GM18858 (cell line): ENCODE results near the gene ALOX12.
"Not testable (repeated sequence)": the region's sequence is repeated elsewhere in the genome, so short reads cannot be mapped to it uniquely, and the experiment has no call there.

Experiments used
- ATAC-seq: cut with Tn5 transposase; IDR thresholded peaks from one replicate; pipeline ENCODE4 v1.9.1; 2021; ENCODE audit not compliant: unreplicated experiment

ALOX12 gene

DNA sequence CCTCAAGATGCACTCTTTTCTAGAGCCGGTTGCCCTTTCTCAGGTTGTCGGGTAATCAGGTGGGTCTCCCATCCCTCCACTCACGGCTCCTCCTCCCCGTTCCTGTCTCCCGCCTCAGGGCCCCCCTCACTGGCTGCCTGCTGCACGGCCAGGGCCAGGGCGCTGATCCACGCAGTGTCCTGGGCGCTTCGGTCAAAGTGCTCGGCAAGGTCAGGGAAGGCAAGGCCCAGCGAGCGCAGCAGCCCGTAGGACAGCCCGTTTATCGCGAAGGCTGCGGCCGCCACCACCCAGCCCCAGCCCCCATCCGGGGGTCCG is 47.3 kb downstream of the ALOX12 start:
- ATAC-seq, result no peak

DNA sequence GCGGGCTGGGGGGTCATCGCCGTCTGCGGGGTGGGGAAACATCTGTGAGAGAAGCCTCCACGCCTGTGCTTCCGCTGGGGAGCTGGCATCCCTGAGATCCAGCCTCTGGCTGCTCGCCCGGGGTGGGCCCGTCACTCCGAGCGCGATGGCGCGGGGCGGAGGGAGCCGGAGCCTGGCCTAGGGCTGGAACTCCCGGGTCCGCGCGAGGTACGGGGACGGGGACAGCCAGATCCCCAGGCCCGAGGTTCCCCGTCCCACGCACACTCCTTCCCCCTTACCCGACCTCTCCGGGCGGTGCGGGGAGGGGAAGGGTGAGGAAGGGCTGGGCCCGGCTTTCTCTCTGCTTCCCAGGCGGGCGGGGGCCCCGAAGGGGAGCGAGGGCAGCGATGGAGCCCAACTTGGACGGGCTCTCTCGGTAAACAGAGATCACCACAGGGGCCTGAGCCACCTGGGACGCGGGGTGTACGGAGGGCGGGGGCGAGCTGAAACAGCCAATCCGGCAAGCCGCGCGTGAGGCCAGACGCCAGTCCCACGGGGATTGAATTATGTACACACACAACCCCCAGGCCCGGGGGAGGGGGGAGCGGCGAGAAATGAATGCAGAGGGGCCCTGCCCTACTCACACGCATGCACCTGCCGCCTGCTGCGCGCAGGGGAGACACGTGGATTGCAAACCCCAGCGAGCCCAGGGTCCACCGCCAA is 47.8 kb downstream of the ALOX12 start, which contains the start of gene SLC16A11:
Gene SLC16A11 (minus strand): TSS at position 596 of the 702 bp plus-strand sequence. CDS start 579 bp downstream, at position 17.
- no peak for ATAC-seq

DNA sequence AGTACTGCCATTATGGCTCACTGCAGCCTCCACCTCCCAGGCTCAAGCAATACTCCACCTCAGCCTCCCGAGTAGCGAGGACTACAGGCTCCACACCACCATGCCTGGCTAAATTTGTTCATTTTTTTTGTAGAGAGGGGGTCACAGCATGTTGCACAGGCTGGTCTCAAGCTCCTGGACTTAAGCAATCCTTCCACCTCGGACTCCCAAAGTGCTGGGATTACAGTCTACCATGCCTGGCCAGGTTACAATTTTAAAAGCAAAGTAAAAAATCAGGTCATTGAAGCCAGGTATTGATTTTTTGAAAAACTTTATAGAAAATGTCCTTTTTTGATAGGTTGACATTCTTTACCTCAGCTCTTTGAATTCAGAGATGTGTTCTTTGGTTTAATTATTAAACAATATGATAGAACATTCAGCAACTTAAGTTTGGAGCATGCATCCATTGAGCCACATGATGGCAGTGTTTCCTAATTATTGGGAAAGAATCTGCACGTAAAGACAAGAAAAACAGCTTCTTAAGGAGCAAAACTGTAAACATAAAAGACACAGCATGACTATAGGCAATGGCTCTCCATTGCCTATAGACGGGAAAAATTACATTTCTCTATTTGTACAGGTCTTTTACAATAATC is 49.8 kb downstream of the ALOX12 start:
- ATAC-seq, result no peak

DNA sequence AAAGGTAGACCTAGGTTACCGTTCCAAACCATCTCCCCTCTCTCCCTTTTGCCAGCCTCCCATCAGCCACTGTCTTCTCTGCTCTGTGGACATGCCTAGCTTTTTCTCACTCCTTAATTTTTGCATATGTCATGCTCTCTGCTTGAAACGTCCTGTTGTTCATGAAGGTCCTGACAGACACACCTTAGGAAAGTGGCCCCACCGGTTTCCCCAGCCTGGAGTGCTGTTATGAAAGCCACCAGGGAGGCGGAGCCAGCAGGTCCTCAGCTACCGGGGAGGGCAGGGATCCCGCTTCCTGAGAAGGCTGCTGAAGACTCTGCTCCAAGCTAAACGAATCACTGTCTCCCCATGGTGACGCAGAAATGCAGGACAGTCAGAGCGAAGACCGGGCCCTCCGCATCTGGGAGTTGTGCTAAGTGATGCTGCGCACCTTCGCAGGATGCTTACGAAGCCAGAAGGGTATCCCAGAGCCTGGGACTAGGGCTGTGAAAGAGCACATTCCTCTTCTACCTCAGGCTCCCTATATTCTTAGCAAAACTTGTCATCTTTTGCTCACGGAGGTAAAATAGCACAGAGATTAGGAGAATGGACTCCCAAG is 50.4 kb downstream of the ALOX12 start:
- no peak for ATAC-seq

DNA sequence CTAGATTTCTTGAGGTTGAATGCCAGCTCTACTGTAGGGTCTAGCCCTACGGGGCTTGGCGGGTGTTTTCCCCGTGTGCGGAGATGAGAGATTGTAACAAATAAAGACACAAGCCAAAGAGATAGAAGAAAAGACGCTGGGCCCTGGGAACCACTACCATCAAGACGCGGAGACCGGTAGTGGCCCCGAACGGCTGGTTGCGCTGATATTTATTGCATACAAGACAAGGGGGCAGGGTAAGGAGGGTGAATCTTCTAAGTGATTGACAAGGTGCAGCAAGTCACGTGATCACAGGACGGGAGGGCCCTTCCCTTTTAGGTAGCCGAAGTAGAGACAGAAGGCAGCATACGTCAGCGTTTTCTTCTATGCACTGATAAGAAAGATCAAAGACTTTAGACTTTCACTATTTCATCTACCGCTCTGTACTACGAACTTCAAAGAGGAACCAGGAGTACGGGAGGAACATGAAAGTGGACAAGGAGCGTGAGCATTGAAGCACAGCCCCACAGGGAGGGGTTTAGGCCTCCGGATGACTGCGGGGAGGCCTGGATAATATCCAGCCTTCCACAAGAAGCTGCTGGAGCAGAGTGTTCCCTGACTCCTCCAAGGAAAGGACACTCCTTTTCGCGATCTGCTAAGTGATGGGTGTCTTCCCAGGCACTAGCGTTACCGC is 51.0 kb downstream of the ALOX12 start:
- not testable (repeated sequence) for ATAC-seq

DNA sequence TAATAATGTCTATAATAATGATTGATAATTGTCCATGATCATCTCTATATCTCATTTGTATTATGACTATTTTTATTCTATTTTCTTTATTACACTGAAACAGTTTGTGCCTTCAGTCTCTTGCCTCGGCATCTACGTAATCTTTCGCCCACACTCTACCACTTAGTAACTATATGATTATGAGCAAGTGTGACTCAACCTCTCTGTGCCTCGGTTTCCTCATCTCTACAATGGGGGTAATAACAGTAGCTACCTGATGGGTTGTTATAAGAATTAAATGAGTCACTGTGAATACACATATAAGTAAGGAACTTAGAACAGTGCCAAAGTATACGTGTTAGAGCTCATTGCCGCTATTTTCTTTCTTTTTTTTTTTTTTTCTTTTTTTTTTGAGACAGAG is 51.7 kb downstream of the ALOX12 start:
- no peak for ATAC-seq

DNA sequence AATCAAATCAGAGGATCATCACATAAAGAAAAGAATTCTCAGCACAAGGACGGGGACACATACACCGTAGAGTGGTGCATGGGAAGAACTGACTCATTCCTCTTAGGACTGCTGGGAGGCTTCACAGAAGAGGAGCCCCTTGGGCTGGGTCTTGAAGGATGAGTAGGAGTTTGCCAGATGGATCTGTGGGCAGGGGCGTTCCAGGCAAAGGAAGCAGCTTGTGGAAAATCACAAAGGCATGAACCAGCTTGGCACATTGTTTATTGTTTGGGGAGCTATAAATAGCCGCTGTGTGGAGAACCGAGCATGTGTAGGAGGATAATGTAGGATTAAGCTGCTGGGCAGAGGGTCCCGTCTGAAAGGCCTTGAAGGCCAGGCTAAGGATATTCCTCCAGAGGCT is 53.1 kb downstream of the ALOX12 start:
- ATAC-seq, result no peak

DNA sequence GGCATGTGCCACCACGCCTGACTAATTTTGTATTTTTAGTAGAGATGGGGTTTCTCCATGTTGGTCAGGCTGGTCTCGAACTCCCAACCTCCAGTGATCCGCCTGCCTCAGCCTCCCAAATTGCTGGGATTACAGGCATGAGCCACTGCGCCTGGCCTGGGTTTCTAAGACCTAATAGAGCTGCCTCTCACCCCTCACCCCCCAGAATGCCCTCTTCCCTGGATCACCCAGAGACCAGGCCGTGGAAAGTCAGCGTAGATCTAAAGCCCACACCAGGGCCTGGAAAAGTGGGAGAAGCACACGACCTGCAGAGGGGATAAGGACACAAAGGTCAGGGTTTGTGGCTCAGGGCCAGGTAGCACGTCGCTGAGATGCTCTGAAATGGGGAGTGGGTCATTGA is 54.7 kb downstream of the ALOX12 start:
- not testable (repeated sequence) for ATAC-seq

DNA sequence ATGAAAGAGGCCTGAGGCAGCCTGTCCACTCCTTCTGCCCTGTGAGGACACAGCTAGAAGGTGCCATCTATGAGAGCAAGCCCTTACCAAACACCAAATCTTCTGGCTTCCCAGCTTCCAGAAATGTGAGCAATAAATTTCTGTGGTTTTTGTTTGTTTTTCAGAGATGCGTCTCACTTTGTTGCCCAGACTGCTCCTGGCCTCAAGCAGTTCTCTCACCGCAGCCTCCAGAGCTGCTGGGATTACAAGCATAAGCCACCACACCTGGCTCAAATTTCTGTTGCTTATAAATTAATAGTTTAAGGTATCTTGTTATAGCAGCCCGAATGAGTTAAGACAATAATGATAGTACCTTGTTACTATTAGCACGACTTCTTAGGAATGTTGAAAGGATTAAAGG is 60.5 kb downstream of the ALOX12 start:
- no peak for ATAC-seq

DNA sequence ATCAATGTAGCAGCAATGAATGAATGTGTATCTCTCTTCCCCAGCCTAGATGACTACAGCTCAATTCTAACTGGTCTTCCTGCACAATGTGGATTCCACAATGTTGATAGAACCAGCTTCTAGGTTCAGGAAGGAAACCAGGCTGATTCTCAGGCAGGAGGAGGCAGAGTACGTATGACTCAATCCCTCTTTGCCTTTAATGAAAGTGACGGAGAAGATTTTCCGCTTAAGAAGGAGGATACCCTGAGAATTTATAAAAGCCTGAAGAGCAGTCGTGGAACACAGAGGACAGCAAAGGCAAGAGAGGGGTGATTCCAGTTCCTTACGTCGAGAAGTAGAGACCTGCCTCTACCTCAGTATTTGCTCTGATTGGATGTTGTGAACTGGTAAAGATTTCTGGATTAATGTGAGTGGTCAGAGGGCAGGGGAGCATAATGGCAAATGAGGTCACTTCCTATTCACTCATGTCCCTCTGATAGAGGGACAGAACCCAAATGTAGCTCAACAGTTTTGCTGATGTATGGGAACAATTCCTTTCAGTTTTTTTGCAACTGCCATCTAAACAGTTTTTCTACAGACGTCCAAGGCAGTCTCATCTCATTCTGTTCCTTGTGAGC is 63.1 kb downstream of the ALOX12 start:
- ATAC-seq, result no peak
